Renal cortex interstitium (tissue), 11 donors: Measurements from ENCODE around the gene POLR2F. TPM values are rescaled to one million over a fixed set of nuclear protein-coding genes. Genes with fewer than 3 reads are reported as not detected.

Experiments
- DNase-seq, 11 donors: peaks; one replicate each; pipeline ENCODE4 v3.0.0-alpha.2; 2013; ENCODE audit warnings: low read depth in 9 of 11, low spot score in 4 of 11; ENCODE audit errors: extremely low read depth in 1 of 11
- polyA plus RNA-seq, 3 donors: library from polyadenylated mRNA; unstranded; fragments of 120-200 nt; gene quantifications; one replicate each; pipeline ENCODE4 v1.2.1, GENCODE V29; 2013; ENCODE audit not compliant: insufficient read length in 3 of 3

POLR2F gene
- polyA plus RNA-seq, 3 donors = 65.2 to 86.6 (median 69.3) TPM

DNA sequence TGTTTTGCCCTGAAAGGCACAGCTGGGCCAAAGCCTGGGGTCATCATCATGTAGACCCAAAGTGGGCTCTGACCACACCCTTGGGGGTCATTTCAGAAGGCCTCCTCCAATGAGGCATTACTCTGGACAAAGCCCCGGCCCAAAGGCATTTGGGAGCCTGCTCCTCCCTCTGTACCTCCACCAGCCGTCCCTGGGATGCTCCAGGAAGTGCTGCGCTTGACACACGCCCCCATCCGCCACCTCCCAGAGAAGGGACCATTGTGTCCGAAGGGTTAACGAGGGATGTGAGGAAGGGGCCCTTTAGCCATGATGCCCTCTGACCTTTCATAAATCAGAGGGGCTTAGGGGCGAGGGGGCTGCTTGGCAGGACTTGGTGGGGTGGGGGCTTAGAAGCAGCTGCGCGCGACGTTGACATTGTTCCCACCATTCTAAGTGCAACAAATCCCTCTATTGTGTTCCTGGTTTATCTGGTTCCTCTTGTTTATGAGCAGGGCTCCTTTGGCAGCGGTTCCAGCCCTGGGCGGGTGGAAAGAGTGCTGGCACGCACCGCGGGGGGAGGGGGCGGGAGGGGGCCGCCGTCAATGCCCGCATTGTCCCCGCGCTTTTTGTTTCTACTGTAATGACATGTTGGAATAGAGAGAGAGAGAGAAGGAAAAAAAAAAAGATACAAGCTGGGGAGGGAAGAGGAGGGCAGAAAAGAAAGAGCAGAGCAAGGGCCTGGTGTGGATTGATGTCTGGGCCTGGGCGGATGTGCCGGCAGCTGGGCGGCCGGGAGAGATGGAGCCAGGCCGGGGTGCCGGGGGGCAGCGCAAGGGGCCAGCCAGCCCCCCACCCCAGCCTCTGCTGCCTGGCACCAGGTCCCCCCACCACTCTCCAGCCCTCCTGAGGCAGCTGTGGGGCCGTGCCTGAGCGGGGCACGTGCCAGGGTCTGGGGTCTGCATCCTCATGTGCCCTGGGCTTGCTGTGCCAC is 63.0 kb downstream of the POLR2F start:
- no peak for DNase-seq

DNA sequence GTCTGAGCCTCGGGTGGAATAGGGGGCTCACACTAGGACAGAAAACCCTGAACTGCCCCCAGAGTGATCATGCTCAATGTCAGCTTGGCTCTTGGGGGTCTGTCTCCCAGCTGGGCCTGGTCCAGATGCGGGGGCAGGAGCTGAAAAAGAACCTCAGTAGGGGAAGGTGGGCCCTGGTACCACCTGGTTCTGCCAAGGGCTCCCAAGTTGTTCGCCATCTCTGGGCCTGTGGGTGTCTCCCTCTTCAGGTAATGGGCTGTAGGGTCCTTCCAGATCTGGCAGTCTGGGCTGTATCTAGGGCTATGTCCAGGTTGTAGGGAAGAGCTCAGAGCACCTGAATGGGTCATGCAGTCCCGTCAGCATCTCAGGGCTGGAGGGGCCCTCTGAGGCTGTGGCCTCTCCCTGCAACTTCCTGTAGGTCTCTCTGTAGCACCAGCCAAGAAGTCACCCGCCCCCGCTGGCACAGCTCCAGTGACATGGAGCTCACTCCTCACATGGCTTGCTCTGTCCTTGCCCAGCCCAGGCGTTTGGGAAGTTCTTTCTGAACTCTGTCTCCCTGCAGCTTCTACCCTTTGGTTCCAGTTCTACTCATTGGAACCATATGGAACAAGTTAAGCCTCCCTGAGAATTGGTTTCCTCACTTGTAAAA is 63.9 kb downstream of the POLR2F start:
- DNase-seq = no peak

- no peak for DNase-seq
These were observed 64.7 kb downstream of the POLR2F start for GRCh38 chr22:38017939-38018885.

Other genes starting within 250 kb of the POLR2F start
- gene GCAT, start 145.8 kb upstream of the POLR2F start, polyA plus RNA-seq = 10 to 100 TPM; 10.4 to 17.9 (median 16.6) TPM
- not detected for gene GALR3, start 130.3 kb upstream of the POLR2F start, polyA plus RNA-seq
- 10 to 100 TPM; 23.2 to 26.5 (median 26.3) TPM for gene ANKRD54, start 109.4 kb upstream of the POLR2F start, polyA plus RNA-seq
- gene EIF3L, start 104.3 kb upstream of the POLR2F start, polyA plus RNA-seq = 1,000 to 10,000 TPM in 2 of 3 donors, 100 to 1,000 TPM in 1; 915 to 1,103 (median 1,045) TPM
- 10 to 100 TPM; 22.3 to 34.6 (median 27.2) TPM for gene MICALL1, start 47.4 kb upstream of the POLR2F start, polyA plus RNA-seq
- 1 to 10 TPM; 5.3 to 7.1 (median 5.5) TPM for gene C22orf23, start 98 bp upstream of the POLR2F start, polyA plus RNA-seq
- 1 to 10 TPM in 1 of 3 donors, under 1 TPM in 2; 0.70 to 1.3 (median 0.79) TPM for gene SOX10, start 30.9 kb downstream of the POLR2F start, polyA plus RNA-seq
- 10 to 100 TPM; 30.2 to 45.6 (median 38.0) TPM for gene PICK1, start 103.7 kb downstream of the POLR2F start, polyA plus RNA-seq
- 1 to 10 TPM; 1.4 to 2.7 (median 1.9) TPM for gene SLC16A8, start 130.5 kb downstream of the POLR2F start, polyA plus RNA-seq
- 10 to 100 TPM in 1 of 3 donors, 1 to 10 TPM in 2; 5.8 to 11.3 (median 7.5) TPM for gene BAIAP2L2, start 157.0 kb downstream of the POLR2F start, polyA plus RNA-seq
- gene PLA2G6, start 228.1 kb downstream of the POLR2F start, polyA plus RNA-seq = 10 to 100 TPM; 41.5 to 81.8 (median 44.7) TPM
- 1 to 10 TPM; 2.6 to 6.6 (median 3.1) TPM for gene MAFF, start 248.3 kb downstream of the POLR2F start, polyA plus RNA-seq